ENCODE measurements around the gene RNF34.
"Not testable (repeated sequence)": the region's sequence is repeated elsewhere in the genome, so short reads cannot be mapped to it uniquely, and the experiment has no call there.

Gene RNF34

DNA sequence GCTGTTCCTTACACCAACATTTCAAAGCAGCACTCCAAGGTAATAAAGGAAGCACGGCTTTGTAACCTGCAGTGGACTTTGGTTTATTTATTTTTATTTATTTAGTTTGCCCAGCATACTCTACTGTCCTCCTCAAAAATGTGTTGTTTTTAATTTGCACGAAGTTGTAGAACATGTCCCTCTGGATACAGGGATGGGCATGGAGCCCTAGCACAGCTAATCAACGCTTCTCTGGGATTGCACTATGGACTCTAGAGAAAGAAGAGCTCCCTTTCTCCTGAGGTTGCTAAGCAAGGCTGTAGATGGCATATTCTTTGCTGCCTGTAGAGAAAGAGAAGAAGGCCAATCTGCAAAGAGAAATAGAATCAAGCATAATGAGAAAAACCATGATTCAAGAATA lies 41.8 kb upstream of the RNF34 start:
- Histone ChIP-seq H3K9ac (ENCODE audit: insufficient read length, low read depth) (no peak overlapping the region), H3K4me1 (ENCODE audit: insufficient read depth, insufficient read length) (no peaks in the 10 kb centered on the region), H3K4me3 (ENCODE audit: insufficient read length, low read depth) (no peak overlapping the region), H3K9me3 (ENCODE audit: insufficient read depth, low read length) (no peaks in the 10 kb centered on the region), H3K27me3 (ENCODE audit: insufficient read depth, insufficient read length) (no peaks in the 10 kb centered on the region), H3K36me3 (ENCODE audit: insufficient read depth, insufficient read length, low read length) (no peaks in the 10 kb centered on the region)
- TF ChIP-seq ZNF274 (IDR thresholded peaks at IDR 0.05; ENCODE audit: low read depth, low read length) (no peak), SUZ12 (IDR thresholded peaks at IDR 0.05; ENCODE audit: extremely low read depth, insufficient read depth, insufficient read length) (no peak)
- no peak for DNase-seq (ENCODE audit: low read depth, low spot score)

GRCh38 chr12:121364683-121365121 lies 35.2 kb upstream of the RNF34 start:
- no peak overlapping the region for H3K9ac ChIP-seq (ENCODE audit: insufficient read length, low read depth)
- no peak overlapping the region for H3K4me3 ChIP-seq (ENCODE audit: insufficient read length, low read depth)
- no peaks in the 10 kb centered on the region for H3K4me1 ChIP-seq (ENCODE audit: insufficient read depth, insufficient read length)
- TF ChIP-seq ZNF274 (IDR thresholded peaks at IDR 0.05; ENCODE audit: low read depth, low read length) (no peak), SUZ12 (IDR thresholded peaks at IDR 0.05; ENCODE audit: extremely low read depth, insufficient read depth, insufficient read length) (no peak), YY1 (IDR thresholded peaks at IDR 0.05; ENCODE audit: insufficient read depth, insufficient read length) (no peak)
- no peaks in the 10 kb centered on the region for H3K36me3 ChIP-seq (ENCODE audit: insufficient read depth, insufficient read length, low read length)
- no peak for DNase-seq (ENCODE audit: low read depth, low spot score)
- H3K27me3 ChIP-seq (ENCODE audit: insufficient read depth, insufficient read length), result no peaks in the 10 kb centered on the region
- H3K9me3 ChIP-seq (ENCODE audit: insufficient read depth, low read length), result no peaks in the 10 kb centered on the region

- Histone ChIP-seq H3K4me3 (ENCODE audit: insufficient read length, low read depth) (no peak overlapping the region), H3K36me3 (ENCODE audit: insufficient read depth, insufficient read length, low read length) (no peaks in the 10 kb centered on the region), H3K9ac (ENCODE audit: insufficient read length, low read depth) (no peak overlapping the region), H3K27me3 (ENCODE audit: insufficient read depth, insufficient read length) (no peaks in the 10 kb centered on the region), H3K9me3 (ENCODE audit: insufficient read depth, low read length) (no peaks in the 10 kb centered on the region), H3K4me1 (ENCODE audit: insufficient read depth, insufficient read length) (no peaks in the 10 kb centered on the region)
- TF ChIP-seq YY1 (IDR thresholded peaks at IDR 0.05; ENCODE audit: insufficient read depth, insufficient read length) (no peak), SUZ12 (IDR thresholded peaks at IDR 0.05; ENCODE audit: extremely low read depth, insufficient read depth, insufficient read length) (no peak), ZNF274 (IDR thresholded peaks at IDR 0.05; ENCODE audit: low read depth, low read length) (no peak)
- DNase-seq (ENCODE audit: low read depth, low spot score), result no peak
These were observed 34.4 kb upstream of the RNF34 start for GRCh38 chr12:121365416-121366062.

GRCh38 chr12:121366063-121366459 lies 33.9 kb upstream of the RNF34 start:
- H3K4me1 ChIP-seq (ENCODE audit: insufficient read depth, insufficient read length), result no peaks in the 10 kb centered on the region
- H3K9ac ChIP-seq (ENCODE audit: insufficient read length, low read depth), result no peak overlapping the region
- H3K36me3 ChIP-seq (ENCODE audit: insufficient read depth, insufficient read length, low read length), result no peaks in the 10 kb centered on the region
- H3K4me3 ChIP-seq (ENCODE audit: insufficient read length, low read depth), result no peak overlapping the region
- no peaks in the 10 kb centered on the region for H3K9me3 ChIP-seq (ENCODE audit: insufficient read depth, low read length)
- TF ChIP-seq YY1 (IDR thresholded peaks at IDR 0.05; ENCODE audit: insufficient read depth, insufficient read length), result no peak
- TF ChIP-seq SUZ12 (IDR thresholded peaks at IDR 0.05; ENCODE audit: extremely low read depth, insufficient read depth, insufficient read length), result no peak
- no peak for DNase-seq (ENCODE audit: low read depth, low spot score)
- H3K27me3 ChIP-seq (ENCODE audit: insufficient read depth, insufficient read length), result no peaks in the 10 kb centered on the region

GRCh38 chr12:121371404-121371803 lies 28.5 kb upstream of the RNF34 start:
- Histone ChIP-seq H3K27me3 (ENCODE audit: insufficient read depth, insufficient read length) (no peaks in the 10 kb centered on the region), H3K36me3 (ENCODE audit: insufficient read depth, insufficient read length, low read length) (no peaks in the 10 kb centered on the region), H3K4me3 (ENCODE audit: insufficient read length, low read depth) (no peak overlapping the region), H3K4me1 (ENCODE audit: insufficient read depth, insufficient read length) (no peaks in the 10 kb centered on the region), H3K9ac (ENCODE audit: insufficient read length, low read depth) (no peak overlapping the region), H3K9me3 (ENCODE audit: insufficient read depth, low read length) (peaks cover 13% of the 10 kb centered on the region; the same call in 1 of the 2 replicates)
- DNase-seq (ENCODE audit: low read depth, low spot score), result no peak
- TF ChIP-seq YY1 (IDR thresholded peaks at IDR 0.05; ENCODE audit: insufficient read depth, insufficient read length), result no peak
- TF ChIP-seq ZNF274 (IDR thresholded peaks at IDR 0.05; ENCODE audit: low read depth, low read length), result no peak
- TF ChIP-seq SUZ12 (IDR thresholded peaks at IDR 0.05; ENCODE audit: extremely low read depth, insufficient read depth, insufficient read length), result no peak

DNA sequence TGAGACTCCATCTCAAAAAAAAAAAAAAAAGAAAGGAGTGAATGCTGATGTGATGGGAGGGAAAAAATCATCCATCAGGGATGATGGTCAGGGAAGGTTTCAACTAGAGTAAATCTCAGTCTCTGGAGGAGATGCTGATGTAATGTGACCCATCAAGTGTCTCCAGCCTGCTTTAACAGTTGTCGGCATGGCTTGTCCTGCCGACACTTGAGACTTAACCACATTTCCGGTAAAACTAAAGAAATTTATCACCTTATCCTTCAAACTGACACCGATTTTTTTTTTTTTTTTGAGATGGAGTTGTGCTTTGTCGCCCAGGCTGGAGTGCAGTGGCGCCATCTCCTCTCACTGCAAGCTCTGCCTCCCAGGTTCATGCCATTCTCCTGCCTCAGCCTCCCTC lies 26.2 kb upstream of the RNF34 start:
- Histone ChIP-seq H3K4me1 (ENCODE audit: insufficient read depth, insufficient read length) (no peaks in the 10 kb centered on the region), H3K9ac (ENCODE audit: insufficient read length, low read depth) (no peak overlapping the region), H3K36me3 (ENCODE audit: insufficient read depth, insufficient read length, low read length) (no peaks in the 10 kb centered on the region), H3K4me3 (ENCODE audit: insufficient read length, low read depth) (no peak overlapping the region), H3K9me3 (ENCODE audit: insufficient read depth, low read length) (peaks cover 13% of the 10 kb centered on the region; the same call in 1 of the 2 replicates), H3K27me3 (ENCODE audit: insufficient read depth, insufficient read length) (no peaks in the 10 kb centered on the region)
- no peak for TF ChIP-seq SUZ12 (IDR thresholded peaks at IDR 0.05; ENCODE audit: extremely low read depth, insufficient read depth, insufficient read length)
- no peak for DNase-seq (ENCODE audit: low read depth, low spot score)

GRCh38 chr12:121374336-121374735 lies 25.6 kb upstream of the RNF34 start:
- H3K4me3 ChIP-seq (ENCODE audit: insufficient read length, low read depth); H3K36me3 ChIP-seq (ENCODE audit: insufficient read depth, insufficient read length, low read length); DNase-seq (ENCODE audit: low read depth, low spot score); H3K27me3 ChIP-seq (ENCODE audit: insufficient read depth, insufficient read length); H3K9ac ChIP-seq (ENCODE audit: insufficient read length, low read depth); H3K4me1 ChIP-seq (ENCODE audit: insufficient read depth, insufficient read length): not testable (repeated sequence)
- H3K9me3 ChIP-seq (ENCODE audit: insufficient read depth, low read length), result peaks cover 13% of the 10 kb centered on the region; the same call in 1 of the 2 replicates

DNA sequence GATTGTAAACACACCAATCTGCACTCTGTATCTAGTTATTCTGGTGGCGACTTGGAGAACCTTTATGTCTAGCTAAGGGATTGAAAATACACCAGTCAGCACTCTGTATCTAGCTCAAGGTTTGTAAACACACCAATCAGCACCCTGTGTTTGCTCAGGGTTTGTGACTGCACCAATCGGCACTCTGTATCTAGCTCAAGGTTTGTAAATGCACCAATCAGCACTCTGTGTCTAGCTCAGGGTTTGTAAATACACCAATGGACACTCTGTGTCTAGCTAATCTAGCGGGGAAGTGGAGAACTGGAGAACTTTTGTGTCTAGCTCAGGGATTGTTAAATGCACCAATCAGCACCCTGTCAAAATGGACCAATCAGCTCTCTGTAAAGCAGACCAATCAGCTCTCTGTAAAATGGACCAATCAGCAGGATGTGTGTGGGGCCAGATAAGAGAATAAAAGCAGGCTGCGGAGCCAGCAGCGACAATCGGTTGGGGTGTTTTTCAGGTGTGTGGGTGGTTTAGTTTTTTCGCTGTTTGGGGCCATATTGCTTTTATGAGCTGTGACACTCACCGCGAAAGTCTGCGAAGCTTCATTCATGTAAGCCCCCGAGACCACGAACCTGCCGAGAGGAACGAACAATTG lies 24.9 kb upstream of the RNF34 start:
- H3K36me3 ChIP-seq (ENCODE audit: insufficient read depth, insufficient read length, low read length); H3K4me3 ChIP-seq (ENCODE audit: insufficient read length, low read depth); H3K9ac ChIP-seq (ENCODE audit: insufficient read length, low read depth); H3K27me3 ChIP-seq (ENCODE audit: insufficient read depth, insufficient read length); DNase-seq (ENCODE audit: low read depth, low spot score); H3K4me1 ChIP-seq (ENCODE audit: insufficient read depth, insufficient read length): not testable (repeated sequence)
- peaks cover 13% of the 10 kb centered on the region; the same call in 1 of the 2 replicates for H3K9me3 ChIP-seq (ENCODE audit: insufficient read depth, low read length)
